Stomach (tissue), 9 donors: Measurements from ENCODE around the gene MAGI1. TPM values are rescaled to one million over a fixed set of nuclear protein-coding genes. Genes with fewer than 3 reads are reported as not detected.

Source experiments
- DNase-seq, 2 donors: peaks; one replicate each; pipeline versions ENCODE4 v3.0.0 to v3.0.0-alpha.2; 2013 to 2019
- H3K27ac ChIP-seq, 5 donors: fragments of 200-600 bp in 4 of 5; sonication (generic) in 4 of 5; one replicate each; pipeline ENCODE4 v1.5.1; 2013 to 2019; ENCODE audit warnings: mild to moderate bottlenecking in 1 of 5, moderate library complexity in 1 of 5
- H3K27me3 ChIP-seq, 3 donors: fragments of 200-600 bp; sonication (generic); one replicate each; pipeline ENCODE4 v1.5.1; 2017 to 2019; ENCODE audit warnings: mixed run types in 1 of 3
- H3K36me3 ChIP-seq, 4 donors: fragments of 200-600 bp; sonication (generic); 1 replicate in 3 of 4; 2 replicates in 1 of 4; pipeline ENCODE4 v1.5.1; 2016 to 2019
- H3K4me1 ChIP-seq, 4 donors: fragments of 200-600 bp; sonication (generic); one replicate each; pipeline ENCODE4 v1.5.1; 2016 to 2019
- H3K4me3 ChIP-seq, 4 donors: fragments of 200-600 bp; sonication (generic) in 3 of 4; one replicate each; pipeline ENCODE4 v1.5.1; 2016 to 2019; ENCODE audit warnings: mild to moderate bottlenecking in 1 of 4
- H3K9me3 ChIP-seq, 4 donors: fragments of 200-600 bp; sonication (generic); one replicate each; pipeline ENCODE4 v1.5.1; 2016 to 2019
- EP300 ChIP-seq: sonication (generic); formaldehyde crosslinking; IDR thresholded peaks from one replicate; pipeline ENCODE4 v1.6.1; 2017; ENCODE audit warnings: antibody characterized with exemption
- POLR2A ChIP-seq, 4 donors: fragments of 450-650 bp; IDR thresholded peaks; one replicate each; pipeline ENCODE4 v1.6.1; 2016; ENCODE audit warnings: antibody characterized with exemption in 4 of 4, control low read depth in 2 of 4, mild to moderate bottlenecking in 1 of 4, moderate library complexity in 1 of 4
- POLR2AphosphoS5 ChIP-seq, 3 donors: sonication (generic); formaldehyde crosslinking; IDR thresholded peaks; one replicate each; pipeline ENCODE4 v1.6.1; 2016; ENCODE audit warnings: antibody characterized with exemption in 3 of 3
- whole genome bisulfite sequencing, 5 donors: extraction: QIAGEN DNeasy Blood & Tissue Kit in 3 of 5; methylation state at CpG; one replicate each; pipeline versions ENCODE4 v1.1.5 to v1.1.7; 2013 to 2018; 5-methylcytosine and 5-hydroxymethylcytosine counted together
- intact Hi-C: fragments of 100-400 bp; cut with DNase I; formaldehyde crosslinking; loops from one replicate; pipeline ENCODE4 v1.15.1; 2023; ENCODE audit warnings: low total_unique reads
- polyA plus RNA-seq, 3 donors: library from polyadenylated mRNA; stranded (reverse); fragments of 200-250 nt; gene quantifications; one replicate each; pipeline ENCODE4 v1.2.3, GENCODE V29; 2013
- total RNA-seq, 5 donors: library from RNA; depleted of rRNA; stranded (reverse); fragments of >200 nt; gene quantifications; one replicate each; pipeline versions ENCODE4 v1.1.0 to v1.2.3, GENCODE V29; 2014 to 2016
- TF ChIP-seq, protein P1 (sequence below), 7 experiments: fragments of 450-650 bp in 4 of 7; fragments of 200-600 bp in 3 of 7; sonication (generic) in 3 of 7; IDR thresholded peaks; one replicate each; pipeline ENCODE4 v1.5.1; 2016 to 2019; ENCODE audit warnings: antibody characterized with exemption in 7 of 7, control low read depth in 2 of 7, mild to moderate bottlenecking in 1 of 7
- donor health status: healthy with polysubstance abuse.
- donor health status: Bipolar disorder and iron deficiency.
- donor health status: healthy.

Gene MAGI1
- total and polyA plus RNA-seq, 8 donors: 5.7 to 237 (median 84.8) TPM

DNA sequence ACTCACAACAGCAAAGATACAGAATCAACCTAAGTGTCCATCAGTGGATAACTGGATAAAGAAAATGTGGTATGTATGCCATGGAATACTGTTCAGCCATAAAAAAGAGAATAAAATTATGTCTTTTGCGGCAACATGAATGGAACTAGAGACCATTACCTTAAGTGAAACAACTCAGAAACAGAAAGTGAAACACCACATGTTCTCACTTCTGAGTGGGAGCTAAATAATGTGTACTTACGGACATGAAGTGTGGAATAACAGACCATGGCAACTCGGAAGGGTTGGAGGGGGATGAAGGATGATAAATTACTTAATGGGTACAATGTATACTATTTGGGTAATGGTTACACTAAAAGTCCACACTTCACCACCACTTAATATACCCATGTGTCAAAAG is 600.6 kb downstream of the MAGI1 start:
- intact Hi-C loops: no loop called here

DNA sequence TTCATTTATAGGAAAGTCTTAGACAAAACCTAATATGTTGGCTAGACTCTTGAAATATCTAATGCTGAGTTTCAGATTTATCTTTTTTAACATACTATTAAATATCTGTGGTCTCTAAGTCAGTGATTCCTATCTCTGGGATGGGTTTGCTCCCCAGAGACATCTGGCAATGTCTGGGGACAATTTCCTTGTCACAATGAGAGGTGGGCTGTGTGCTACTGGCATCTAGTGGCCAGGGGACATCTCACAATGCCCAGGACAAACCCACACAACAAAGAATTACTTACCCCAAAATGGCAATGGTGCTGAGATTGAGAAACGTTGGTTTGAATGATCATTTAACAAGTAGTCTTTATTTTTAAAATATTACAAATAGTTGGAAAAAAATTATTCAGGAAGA is 602.1 kb downstream of the MAGI1 start:
- WGBS, 5 donors: 38 to 74% (median 59%) methylated on average over 1 of the region's 1 CpG
- H3K4me3 ChIP-seq: no peak overlapping the region
- intact Hi-C loops: no loop called here
- H3K27me3 ChIP-seq: no peaks in the 10 kb centered on the region
- DNase-seq: peak in 1 of 2 donors; percentile 35
- H3K4me1 ChIP-seq: peaks cover 0 to 4% (median 0%) of the 10 kb centered on the region in 4 donors
- TF ChIP-seq POLR2AphosphoS5 (IDR thresholded peaks at IDR 0.05) (no peak), EP300 (no peak), POLR2A (IDR thresholded peaks at IDR 0.05) (no peak)
- TF ChIP-seq, protein P1, sequence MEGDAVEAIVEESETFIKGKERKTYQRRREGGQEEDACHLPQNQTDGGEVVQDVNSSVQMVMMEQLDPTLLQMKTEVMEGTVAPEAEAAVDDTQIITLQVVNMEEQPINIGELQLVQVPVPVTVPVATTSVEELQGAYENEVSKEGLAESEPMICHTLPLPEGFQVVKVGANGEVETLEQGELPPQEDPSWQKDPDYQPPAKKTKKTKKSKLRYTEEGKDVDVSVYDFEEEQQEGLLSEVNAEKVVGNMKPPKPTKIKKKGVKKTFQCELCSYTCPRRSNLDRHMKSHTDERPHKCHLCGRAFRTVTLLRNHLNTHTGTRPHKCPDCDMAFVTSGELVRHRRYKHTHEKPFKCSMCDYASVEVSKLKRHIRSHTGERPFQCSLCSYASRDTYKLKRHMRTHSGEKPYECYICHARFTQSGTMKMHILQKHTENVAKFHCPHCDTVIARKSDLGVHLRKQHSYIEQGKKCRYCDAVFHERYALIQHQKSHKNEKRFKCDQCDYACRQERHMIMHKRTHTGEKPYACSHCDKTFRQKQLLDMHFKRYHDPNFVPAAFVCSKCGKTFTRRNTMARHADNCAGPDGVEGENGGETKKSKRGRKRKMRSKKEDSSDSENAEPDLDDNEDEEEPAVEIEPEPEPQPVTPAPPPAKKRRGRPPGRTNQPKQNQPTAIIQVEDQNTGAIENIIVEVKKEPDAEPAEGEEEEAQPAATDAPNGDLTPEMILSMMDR (IDR thresholded peaks at IDR 0.05): no peak
- H3K9me3 ChIP-seq: no peaks in the 10 kb centered on the region
- H3K36me3 ChIP-seq: peaks cover 0 to 47% (median 39%) of the 10 kb centered on the region in 4 donors
- no peak overlapping the region for H3K27ac ChIP-seq

More for the DNA sequence above, 600.6 kb downstream of the MAGI1 start:
- Histone ChIP-seq H3K4me1 (peaks cover 0 to 4% (median 0%) of the 10 kb centered on the region in 4 donors), H3K27ac (no peak overlapping the region), H3K27me3 (no peaks in the 10 kb centered on the region), H3K36me3 (peaks cover 0 to 50% (median 36%) of the 10 kb centered on the region in 4 donors), H3K9me3 (no peaks in the 10 kb centered on the region), H3K4me3 (no peak overlapping the region)
- TF ChIP-seq POLR2AphosphoS5 (IDR thresholded peaks at IDR 0.05) (no peak), EP300 (no peak), POLR2A (IDR thresholded peaks at IDR 0.05) (no peak)
- TF ChIP-seq, protein P1 (IDR thresholded peaks at IDR 0.05): no peak
- WGBS, 5 donors: 78 to 94% (median 87%) methylated on average over 3 of the region's 3 CpGs
- no peak for DNase-seq

DNA sequence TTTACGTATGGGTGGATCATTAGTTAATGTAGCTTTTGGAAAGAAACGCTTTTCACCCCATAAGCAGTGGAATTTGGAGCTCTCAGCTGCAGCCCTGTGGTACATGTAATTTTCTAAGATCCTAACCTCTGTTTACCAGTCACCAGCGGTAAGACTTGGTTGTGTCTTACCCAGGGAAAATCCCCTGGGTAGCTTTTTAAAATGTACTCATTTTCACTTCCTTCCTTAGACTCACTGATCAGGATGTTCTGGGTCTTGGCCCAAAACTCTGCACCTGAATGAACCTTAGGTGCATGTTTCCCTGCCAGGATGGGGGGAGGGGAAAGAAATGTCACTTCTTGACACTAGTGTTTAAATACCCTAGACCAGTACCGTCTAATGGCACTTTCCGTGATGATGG is 605.2 kb downstream of the MAGI1 start:
- no peak for TF ChIP-seq POLR2AphosphoS5 (IDR thresholded peaks at IDR 0.05)
- no peak for TF ChIP-seq EP300
- TF ChIP-seq, protein P1 (IDR thresholded peaks at IDR 0.05): no peak
- TF ChIP-seq POLR2A (IDR thresholded peaks at IDR 0.05): no peak
- WGBS, 5 donors: 80 to 92% (median 91%) methylated on average over 5 of the region's 5 CpGs

DNA sequence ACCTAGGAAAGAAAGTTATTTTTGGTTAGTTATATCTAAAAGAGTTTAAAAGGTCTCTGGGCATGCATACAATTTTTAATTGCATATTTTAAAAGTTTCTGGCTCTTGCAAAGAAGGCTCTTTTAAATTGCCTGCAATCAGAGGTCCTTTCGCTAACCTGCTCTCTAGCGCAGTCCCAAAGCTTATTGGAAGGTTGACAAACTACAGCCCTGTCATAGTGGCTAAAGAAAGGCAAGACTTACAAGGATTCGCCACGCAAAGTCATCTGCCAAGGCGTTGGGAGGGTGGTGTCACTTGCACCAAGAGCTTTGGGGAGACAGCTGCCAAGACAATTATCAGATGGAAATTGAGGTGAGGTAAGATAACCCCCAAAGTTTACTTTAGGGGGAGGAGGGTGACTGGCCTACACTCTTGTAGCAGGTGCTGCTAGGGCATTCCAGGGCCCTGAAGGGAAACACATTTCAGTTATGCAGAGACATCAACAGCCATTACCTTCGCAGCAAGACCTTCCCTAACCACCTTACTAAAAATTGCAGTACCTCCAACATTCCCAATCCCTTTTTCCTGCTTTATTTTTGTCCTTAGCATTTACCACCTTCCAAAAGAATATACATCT is 606.2 kb downstream of the MAGI1 start:
- H3K4me3 ChIP-seq: no peak overlapping the region
- no peaks in the 10 kb centered on the region for H3K9me3 ChIP-seq
- WGBS, 5 donors: 70 to 83% (median 76%) methylated on average over 6 of the region's 6 CpGs
- no peaks in the 10 kb centered on the region for H3K27me3 ChIP-seq
- intact Hi-C loops: no loop called here
- no peak for TF ChIP-seq POLR2A (IDR thresholded peaks at IDR 0.05)
- no peak for TF ChIP-seq EP300
- TF ChIP-seq, protein P1 (IDR thresholded peaks at IDR 0.05): no peak
- no peak for TF ChIP-seq POLR2AphosphoS5 (IDR thresholded peaks at IDR 0.05)
- DNase-seq: no peak
- H3K36me3 ChIP-seq: peaks cover 0 to 76% (median 64%) of the 10 kb centered on the region in 4 donors
- no peaks in the 10 kb centered on the region for H3K4me1 ChIP-seq
- H3K27ac ChIP-seq: no peak overlapping the region

More for the DNA sequence above, 605.2 kb downstream of the MAGI1 start:
- no peak overlapping the region for H3K4me3 ChIP-seq
- no peaks in the 10 kb centered on the region for H3K9me3 ChIP-seq
- intact Hi-C loops: no loop called here
- no peak overlapping the region for H3K27ac ChIP-seq
- no peaks in the 10 kb centered on the region for H3K27me3 ChIP-seq
- H3K4me1 ChIP-seq: no peaks in the 10 kb centered on the region
- no peak for DNase-seq
- H3K36me3 ChIP-seq: peaks cover 0 to 72% (median 59%) of the 10 kb centered on the region in 4 donors
